GM10266 (cell line): ENCODE results near the gene CAPN5.

Experiments
- DNase-seq: peaks from one replicate; pipeline ENCODE4 v3.0.0; 2012; ENCODE audit errors: extremely low spot score
- TF ChIP-seq, protein P1 (sequence below): IDR thresholded peaks from 2 replicates; pipeline ENCODE4 v1.5.1; 2012; ENCODE audit warnings: mild to moderate bottlenecking, low read depth; ENCODE audit not compliant: control insufficient read depth, insufficient read depth; ENCODE audit errors: missing control alignments

CAPN5 gene

DNA sequence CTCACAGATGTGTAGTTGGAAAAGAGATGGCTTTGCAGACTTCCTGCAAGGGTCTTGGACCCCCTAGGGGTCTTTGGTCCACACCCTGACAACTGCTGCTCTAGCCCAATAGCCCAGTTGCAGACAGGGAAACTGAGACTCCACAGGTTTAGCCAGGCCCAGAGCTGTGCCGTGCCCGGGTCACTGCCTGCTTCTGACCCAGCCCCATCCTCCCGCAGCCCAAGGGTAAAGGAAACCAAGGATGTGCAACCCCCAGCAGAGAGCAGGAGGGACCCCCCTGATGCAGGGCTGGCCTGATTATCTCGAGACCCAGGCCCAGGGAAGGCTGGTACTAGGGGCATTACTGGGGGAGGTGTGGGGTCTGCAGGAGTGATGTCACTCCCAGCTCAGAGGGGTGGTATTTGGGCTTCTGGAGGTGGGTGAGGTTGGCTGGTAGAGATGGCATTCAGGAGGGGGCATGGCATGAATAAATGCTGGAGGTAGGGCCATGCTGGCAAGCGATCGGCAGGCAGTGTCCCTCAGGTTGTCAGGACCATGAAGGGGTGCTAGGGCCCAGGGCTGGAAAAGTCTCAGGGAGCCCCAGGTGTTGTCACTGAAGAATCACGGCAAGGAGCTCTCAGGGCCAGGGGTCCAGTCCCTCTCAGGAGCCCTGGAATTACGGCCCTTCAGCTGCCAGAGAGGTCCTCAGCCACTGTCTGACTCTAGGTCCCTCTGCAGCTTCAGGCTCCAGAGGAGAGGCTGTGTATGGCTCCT, 82.4 kb downstream of the CAPN5 start:
- TF ChIP-seq, protein P1, sequence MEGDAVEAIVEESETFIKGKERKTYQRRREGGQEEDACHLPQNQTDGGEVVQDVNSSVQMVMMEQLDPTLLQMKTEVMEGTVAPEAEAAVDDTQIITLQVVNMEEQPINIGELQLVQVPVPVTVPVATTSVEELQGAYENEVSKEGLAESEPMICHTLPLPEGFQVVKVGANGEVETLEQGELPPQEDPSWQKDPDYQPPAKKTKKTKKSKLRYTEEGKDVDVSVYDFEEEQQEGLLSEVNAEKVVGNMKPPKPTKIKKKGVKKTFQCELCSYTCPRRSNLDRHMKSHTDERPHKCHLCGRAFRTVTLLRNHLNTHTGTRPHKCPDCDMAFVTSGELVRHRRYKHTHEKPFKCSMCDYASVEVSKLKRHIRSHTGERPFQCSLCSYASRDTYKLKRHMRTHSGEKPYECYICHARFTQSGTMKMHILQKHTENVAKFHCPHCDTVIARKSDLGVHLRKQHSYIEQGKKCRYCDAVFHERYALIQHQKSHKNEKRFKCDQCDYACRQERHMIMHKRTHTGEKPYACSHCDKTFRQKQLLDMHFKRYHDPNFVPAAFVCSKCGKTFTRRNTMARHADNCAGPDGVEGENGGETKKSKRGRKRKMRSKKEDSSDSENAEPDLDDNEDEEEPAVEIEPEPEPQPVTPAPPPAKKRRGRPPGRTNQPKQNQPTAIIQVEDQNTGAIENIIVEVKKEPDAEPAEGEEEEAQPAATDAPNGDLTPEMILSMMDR, result no peak
- no peak for DNase-seq

DNA sequence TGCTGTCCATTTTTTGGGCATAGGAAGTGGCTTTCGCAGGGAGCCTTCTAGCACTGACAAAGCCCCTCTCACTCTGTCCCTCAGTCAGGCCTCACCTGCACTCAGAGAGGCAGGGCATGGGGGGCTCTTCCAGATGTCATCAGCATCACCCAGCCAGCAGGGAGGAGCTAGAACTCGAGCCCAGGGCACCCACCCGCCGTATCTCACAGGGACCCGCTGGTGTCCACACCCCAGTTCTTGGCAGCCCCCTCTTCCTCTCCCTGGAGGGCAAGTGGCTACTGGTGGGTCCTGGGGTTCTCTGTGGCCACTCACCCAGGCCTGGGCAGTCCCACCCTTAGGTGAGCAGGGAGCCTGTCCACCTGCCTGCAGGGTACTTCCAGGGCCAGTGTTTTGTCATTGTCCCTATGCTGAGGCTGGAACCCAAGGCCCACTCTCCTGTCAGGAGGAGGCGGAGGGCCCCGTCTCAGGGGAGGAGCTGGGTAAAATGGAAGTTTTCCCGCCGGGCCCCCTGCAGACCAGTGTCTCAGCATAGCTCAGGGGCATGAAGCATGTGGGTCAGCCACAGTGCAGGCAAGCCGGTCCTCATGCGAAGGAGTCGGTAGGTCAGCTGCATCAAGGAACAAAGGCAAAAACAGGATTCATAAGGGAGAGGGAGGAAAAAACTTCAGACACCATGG, 83.1 kb downstream of the CAPN5 start:
- no peak for DNase-seq
- TF ChIP-seq, protein P1, result no peak

DNA sequence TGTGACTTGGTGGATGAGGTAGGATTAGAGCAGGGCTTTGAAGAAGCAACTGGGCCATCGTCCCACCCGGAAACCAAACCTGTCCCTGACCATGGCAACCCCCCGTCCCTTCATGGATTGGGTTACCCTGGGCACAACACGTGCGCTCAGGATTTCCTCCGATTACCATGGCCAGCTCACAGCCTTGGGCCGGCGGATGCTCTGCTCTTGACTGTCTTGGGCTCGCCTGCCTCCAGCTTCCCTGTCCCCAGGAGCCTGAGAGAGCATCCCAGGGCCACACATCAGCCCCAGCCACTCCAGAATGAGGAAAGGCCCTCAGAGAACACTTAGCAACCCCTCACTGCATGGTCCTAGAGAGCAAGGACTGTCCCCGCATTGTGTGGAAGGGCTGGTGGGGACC, 84.1 kb downstream of the CAPN5 start:
- TF ChIP-seq, protein P1, result no peak
- no peak for DNase-seq

DNA sequence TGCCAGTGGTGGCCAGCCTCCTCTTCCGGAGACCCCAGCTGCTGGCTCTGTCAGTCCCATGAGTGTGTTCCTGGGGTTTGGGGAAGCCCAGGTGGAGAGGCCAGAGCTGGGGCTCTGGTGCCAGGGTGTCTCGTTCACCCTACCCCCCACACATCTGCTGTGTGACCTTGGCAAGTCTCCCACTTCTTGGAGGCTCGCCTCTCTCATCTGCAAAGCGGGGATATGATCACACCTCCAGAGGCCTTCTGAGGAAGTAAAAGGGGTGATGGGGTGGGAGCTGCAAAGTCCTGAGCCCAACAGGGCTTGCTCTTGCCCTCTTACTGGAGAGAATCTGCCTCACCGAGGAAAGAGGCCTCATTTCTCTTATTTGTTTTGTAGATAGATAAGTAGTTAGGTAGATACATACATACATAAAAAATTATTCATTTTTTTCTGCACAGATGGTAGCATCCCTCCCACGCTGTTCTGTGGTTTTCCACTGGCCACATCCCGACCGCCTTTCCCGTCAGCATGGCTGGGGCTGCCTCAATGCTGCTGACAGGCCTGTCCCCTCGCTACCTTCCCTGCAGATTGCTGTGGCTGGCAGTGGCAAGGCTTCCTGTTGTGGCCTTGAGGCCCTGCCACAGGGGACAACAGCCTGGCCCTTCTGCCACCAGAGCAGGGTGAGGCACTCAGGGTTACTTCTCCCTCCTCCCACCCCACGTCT, 85.2 kb downstream of the CAPN5 start:
- TF ChIP-seq, protein P1, result no peak
- DNase-seq, result no peak

DNA sequence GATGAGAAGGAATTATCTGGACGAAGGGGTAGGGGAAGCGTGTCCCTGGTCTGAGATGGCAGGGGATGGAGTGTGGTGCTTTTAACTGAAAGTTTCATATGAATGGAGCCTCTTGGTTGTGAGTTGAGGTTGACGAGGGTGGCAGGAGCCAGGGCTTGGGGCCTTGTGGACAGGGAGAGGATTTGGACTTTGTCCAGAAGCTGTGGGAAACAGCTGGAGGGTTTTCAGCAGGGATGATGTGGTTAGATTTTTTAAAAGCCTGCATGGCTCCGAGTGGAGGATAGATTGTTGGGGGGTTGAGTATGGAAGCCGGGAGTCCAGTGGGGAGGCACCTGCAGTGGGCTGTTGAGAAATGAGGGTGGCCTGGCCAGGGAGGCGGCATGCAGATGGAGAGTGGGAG, 86.1 kb downstream of the CAPN5 start:
- DNase-seq, result no peak
- TF ChIP-seq, protein P1, result no peak

DNA sequence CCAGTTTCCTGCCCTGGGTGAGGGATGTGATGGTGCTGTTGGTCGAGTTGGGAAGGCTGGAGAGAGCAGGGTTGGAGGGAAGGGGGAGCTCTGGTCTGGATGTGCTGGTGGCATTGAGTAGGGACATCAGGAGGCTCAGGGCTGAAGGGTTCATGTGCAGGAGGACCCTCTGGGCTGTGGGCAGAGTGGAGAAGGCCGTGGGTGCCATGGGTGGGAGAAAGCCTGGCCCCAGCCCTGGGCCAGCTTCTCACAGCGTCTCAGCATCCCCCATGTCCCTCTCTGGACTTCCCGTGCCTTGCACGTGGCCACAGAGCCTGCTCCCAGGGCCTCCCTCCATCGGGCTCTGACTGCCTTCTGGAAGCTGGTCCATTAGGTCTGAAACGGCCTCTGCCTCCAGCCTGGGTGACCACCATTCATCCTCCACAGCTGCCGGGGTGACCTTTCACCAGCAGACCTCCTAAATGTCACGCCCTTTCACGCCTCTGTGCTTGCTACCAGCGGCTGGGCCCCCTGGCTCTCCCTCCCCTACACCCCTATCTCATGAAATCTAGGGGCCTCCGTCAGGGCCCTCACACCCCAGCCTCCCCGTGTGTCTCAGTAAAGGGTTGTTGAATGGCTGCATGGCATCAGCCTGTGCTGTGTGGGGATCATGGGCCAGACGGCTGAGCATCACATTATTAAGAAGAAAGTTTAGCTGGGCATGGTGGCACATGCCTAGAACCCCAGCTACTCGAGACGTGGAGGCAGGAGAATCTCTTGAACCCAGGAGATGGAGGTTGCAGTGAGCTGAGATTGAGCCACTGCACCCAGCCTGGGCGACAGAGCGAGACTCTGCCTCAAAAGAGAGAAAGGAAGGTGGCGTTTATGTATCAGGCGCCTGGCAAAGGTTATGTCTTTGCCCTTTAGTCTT, 86.8 kb downstream of the CAPN5 start:
- TF ChIP-seq, protein P1, result no peak
- DNase-seq, result no peak
